ENCODE measurements around the gene GABRD. TPM values are rescaled to one million over a fixed set of nuclear protein-coding genes. Genes with fewer than 3 reads are reported as not detected.

Gene GABRD
- total RNA-seq, 1 experiment from 2014 or later, result not detected

GRCh38 chr1:2076826-2077225 lies 57.7 kb downstream of the GABRD start:
- no peak for DNase-seq (ENCODE audit: low read depth)

GRCh38 chr1:2078170-2078569 lies 59.0 kb downstream of the GABRD start:
- DNase-seq (ENCODE audit: low read depth), result no peak

- DNase-seq (ENCODE audit: low read depth), result no peak
These were observed 60.4 kb downstream of the GABRD start for GRCh38 chr1:2079396-2080085.

GRCh38 chr1:2080140-2080539 lies 61.0 kb downstream of the GABRD start:
- no peak for DNase-seq (ENCODE audit: low read depth)

Other genes starting within 250 kb of the GABRD start
- gene NADK, start 240.9 kb upstream of the GABRD start, total RNA-seq (2014; rRNA removed; shearing (Covaris generic)), result 31.2 and 39.5 TPM in 2 replicates
- 49.3 and 50.1 TPM in 2 replicates for gene GNB1, start 128.3 kb upstream of the GABRD start, total RNA-seq (2014; rRNA removed; shearing (Covaris generic))
- 0.23 TPM in 1 of 2 replicates, not detected in the other for gene CALML6, start 104.1 kb upstream of the GABRD start, total RNA-seq (2014; rRNA removed; shearing (Covaris generic))
- 0.23 and 0.33 TPM in 2 replicates for gene TMEM52, start 100.1 kb upstream of the GABRD start, total RNA-seq (2014; rRNA removed; shearing (Covaris generic))
- gene CFAP74, start 15.6 kb upstream of the GABRD start, total RNA-seq (2014; rRNA removed; shearing (Covaris generic)), result not detected in 2 replicates
- gene PRKCZ, start 31.1 kb downstream of the GABRD start, total RNA-seq (2014; rRNA removed; shearing (Covaris generic)), result 14.3 and 18.1 TPM in 2 replicates
- 26.3 and 28.7 TPM in 2 replicates for gene FAAP20, start 175.4 kb downstream of the GABRD start, total RNA-seq (2014; rRNA removed; shearing (Covaris generic))
- 3.3 and 5.3 TPM in 2 replicates for gene SKI, start 209.0 kb downstream of the GABRD start, total RNA-seq (2014; rRNA removed; shearing (Covaris generic))